H9 (cell line): ENCODE results near the gene ZNF236. TPM values are rescaled to one million over a fixed set of nuclear protein-coding genes. Genes with fewer than 3 reads are reported as not detected.

Experiments used
- DNase-seq: peaks from one replicate; pipeline ENCODE4 v3.0.0-alpha.2; 2017
- H2AFZ ChIP-seq: one replicate; pipeline ENCODE4 v1.6.1; 2013; ENCODE audit warnings: mild to moderate bottlenecking, low read length, control low read depth, moderate library complexity
- H2AK5ac ChIP-seq: 2 replicates; pipeline ENCODE4 v1.6.1; 2013; ENCODE audit warnings: low read length, control low read depth, mixed read lengths; ENCODE audit not compliant: insufficient read length
- H2BK120ac ChIP-seq: one replicate; pipeline ENCODE4 v1.6.1; 2013; ENCODE audit warnings: low read depth, mild to moderate bottlenecking, low read length, control low read depth, inconsistent platforms; ENCODE audit not compliant: poor library complexity, severe bottlenecking
- H2BK12ac ChIP-seq: 2 replicates; pipeline ENCODE4 v1.6.1; 2013; ENCODE audit warnings: low read length, control low read depth, mixed read lengths, low read depth; ENCODE audit not compliant: insufficient read length
- H2BK15ac ChIP-seq: 2 replicates; pipeline ENCODE4 v1.6.1; 2013; ENCODE audit warnings: low read depth, low read length, control low read depth
- H2BK20ac ChIP-seq: one replicate; pipeline ENCODE4 v1.6.1; 2013; ENCODE audit warnings: low read depth, mild to moderate bottlenecking, low read length, control low read depth, inconsistent platforms; ENCODE audit not compliant: poor library complexity, severe bottlenecking
- H2BK5ac ChIP-seq: 2 replicates; pipeline ENCODE4 v1.6.1; 2013; ENCODE audit warnings: low read length, control low read depth, mixed read lengths; ENCODE audit not compliant: insufficient read length
- H3K14ac ChIP-seq: 2 replicates; pipeline ENCODE4 v1.6.1; 2013; ENCODE audit warnings: low read length, control low read depth; ENCODE audit not compliant: insufficient read depth
- H3K18ac ChIP-seq: 2 replicates; pipeline ENCODE4 v1.6.1; 2013; ENCODE audit warnings: low read depth, mild to moderate bottlenecking, mixed read lengths, low read length, control low read depth; ENCODE audit not compliant: insufficient read length
- H3K23ac ChIP-seq: 2 replicates; pipeline ENCODE4 v1.6.1; 2013; ENCODE audit warnings: low read length, control low read depth, mixed read lengths, low read depth; ENCODE audit not compliant: insufficient read length
- H3K23me2 ChIP-seq: 2 replicates; pipeline ENCODE4 v1.6.1; 2013; ENCODE audit warnings: low read depth, mild to moderate bottlenecking, mixed read lengths, low read length, control low read depth; ENCODE audit not compliant: insufficient read length, poor library complexity, severe bottlenecking
- H3K27ac ChIP-seq: 2 replicates; pipeline ENCODE4 v1.5.1; 2013; ENCODE audit warnings: low read length, control low read depth, mixed read lengths, low read depth; ENCODE audit not compliant: insufficient read length
- H3K27me3 ChIP-seq: 2 replicates; pipeline ENCODE4 v1.6.1; 2013; ENCODE audit warnings: low read length, control low read depth, inconsistent platforms; ENCODE audit not compliant: insufficient read depth
- H3K4ac ChIP-seq: 2 replicates; pipeline ENCODE4 v1.6.1; 2013; ENCODE audit warnings: low read depth, mild to moderate bottlenecking, control low read depth, inconsistent platforms, low read length, moderate library complexity
- H3K4me1 ChIP-seq: 2 replicates; pipeline ENCODE4 v1.6.1; 2013; ENCODE audit warnings: low read length, control low read depth, inconsistent platforms; ENCODE audit not compliant: insufficient read depth
- H3K4me2 ChIP-seq: 2 replicates; pipeline ENCODE4 v1.6.1; 2013; ENCODE audit warnings: low read length, control low read depth, mixed read lengths; ENCODE audit not compliant: insufficient read length, insufficient read depth
- H3K56ac ChIP-seq: 2 replicates; pipeline ENCODE4 v1.6.1; 2013; ENCODE audit warnings: low read depth, mild to moderate bottlenecking, mixed read lengths, low read length, control low read depth; ENCODE audit not compliant: insufficient read length
- H3K79me1 ChIP-seq: 2 replicates; pipeline ENCODE4 v1.6.1; 2013; ENCODE audit warnings: low read depth, mild to moderate bottlenecking, moderate library complexity, low read length, control low read depth, inconsistent platforms; ENCODE audit not compliant: insufficient read depth, poor library complexity, severe bottlenecking
- H3K79me2 ChIP-seq: 2 replicates; pipeline ENCODE4 v1.6.1; 2013; ENCODE audit warnings: low read length, control low read depth, inconsistent platforms; ENCODE audit not compliant: insufficient read depth
- H3K9ac ChIP-seq: 2 replicates; pipeline ENCODE4 v1.6.1; 2013; ENCODE audit warnings: low read length, control low read depth, mixed read lengths; ENCODE audit not compliant: insufficient read length; ENCODE audit errors: extremely low read depth
- H3K9me3 ChIP-seq: one replicate; pipeline ENCODE4 v1.6.1; 2013; ENCODE audit warnings: low read depth, low read length, inconsistent platforms; ENCODE audit not compliant: control insufficient read depth
- H3T11ph ChIP-seq: one replicate; pipeline ENCODE4 v1.6.1; 2013; ENCODE audit warnings: mild to moderate bottlenecking, low read length, control low read depth, inconsistent platforms
- H4K20me1 ChIP-seq: one replicate; pipeline ENCODE4 v1.6.1; 2013; ENCODE audit not compliant: control insufficient read depth, insufficient read length, insufficient read depth
- H4K5ac ChIP-seq: 2 replicates; pipeline ENCODE4 v1.6.1; 2013; ENCODE audit warnings: low read depth, mild to moderate bottlenecking, mixed read lengths, low read length, control low read depth; ENCODE audit not compliant: insufficient read length
- H4K8ac ChIP-seq: replicated peaks from 2 replicates; pipeline ENCODE4 v1.6.1; 2013; ENCODE audit warnings: low read length, control low read depth, mixed read lengths, low read depth; ENCODE audit not compliant: insufficient read length
- H4K91ac ChIP-seq: 2 replicates; pipeline ENCODE4 v1.6.1; 2013; ENCODE audit warnings: low read depth, mild to moderate bottlenecking, moderate library complexity, mixed read lengths, low read length, control low read depth; ENCODE audit not compliant: insufficient read length
- H3K27ac Mint-ChIP-seq, 3 experiments: 2 replicates in 2 of 3; 3 replicates in 1 of 3; pipeline ENCODE4 v1.8.0; 2020 to 2021; ENCODE audit warnings: mixed read lengths in 3 of 3, mild to moderate bottlenecking in 1 of 3, moderate library complexity in 1 of 3
- H3K27me3 Mint-ChIP-seq: 2 replicates; pipeline ENCODE4 v1.8.0; 2021; ENCODE audit warnings: low read depth, mild to moderate bottlenecking, moderate library complexity, mixed read lengths
- H3K36me3 Mint-ChIP-seq, 3 experiments: 2 replicates in 2 of 3; 3 replicates in 1 of 3; pipeline ENCODE4 v1.8.0; 2020 to 2021; ENCODE audit warnings: low read depth in 3 of 3, mixed read lengths in 3 of 3; ENCODE audit not compliant: insufficient read depth in 1 of 3
- H3K4me1 Mint-ChIP-seq, 2 experiments: 2 replicates each; pipeline ENCODE4 v1.8.0; 2020; ENCODE audit warnings: mixed read lengths in 2 of 2
- H3K4me3 Mint-ChIP-seq, 2 experiments: 2 replicates in 1 of 2; 3 replicates in 1 of 2; pipeline ENCODE4 v1.8.0; 2020 to 2021; ENCODE audit warnings: mild to moderate bottlenecking in 2 of 2, mixed read lengths in 2 of 2, moderate library complexity in 1 of 2
- H3K9me3 Mint-ChIP-seq, 2 experiments: 2 replicates in 1 of 2; 3 replicates in 1 of 2; pipeline ENCODE4 v1.8.0; 2020; ENCODE audit warnings: mild to moderate bottlenecking in 2 of 2, mixed read lengths in 2 of 2, moderate library complexity in 1 of 2
- CTCF ChIP-seq: fragments of 200-600 bp; sonication (generic); conservative IDR thresholded peaks from 3 replicates; pipeline ENCODE4 v1.8.0; 2021; ENCODE audit warnings: antibody characterized with exemption, mild to moderate bottlenecking
- WGBS: extraction: QIAGEN DNeasy Blood & Tissue Kit; methylation state at CpG from one replicate; pipeline ENCODE4 v1.1.7; 2013; ENCODE audit warnings: missing lambda C conversion rate, low lambda C conversion rate, mixed read lengths; ENCODE audit not compliant: insufficient read length; ENCODE audit errors: extremely low coverage; 5-methylcytosine and 5-hydroxymethylcytosine counted together
- total RNA-seq: library from RNA; stranded (reverse); gene quantifications from 2 replicates; pipeline ENCODE4 v1.2.1, GENCODE V29; 2021

Gene ZNF236
- total RNA-seq, 1 experiment from 2014 or later, result 16.0 TPM

DNA sequence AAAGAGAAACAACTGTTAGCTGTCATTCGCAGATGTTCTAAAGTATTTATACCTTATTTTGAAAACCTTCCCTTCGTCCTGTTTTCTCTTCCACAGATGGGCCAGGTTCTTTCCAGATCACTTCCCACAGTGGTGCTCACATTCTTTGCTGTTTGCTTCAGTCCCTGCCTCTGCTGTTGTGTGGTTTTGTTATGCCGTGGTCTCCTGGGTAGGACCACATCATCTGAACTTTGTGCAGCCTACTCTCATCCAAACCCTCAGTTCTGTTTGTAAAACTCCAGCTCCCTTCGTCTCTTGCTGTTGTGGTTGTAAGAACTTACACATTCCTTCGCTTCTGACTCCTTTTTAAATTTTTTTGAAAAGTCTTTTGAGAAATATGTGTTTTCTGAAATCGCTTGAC lies 38.1 kb downstream of the ZNF236 start:
- Histone ChIP-seq H3K27me3 (no peaks in the 10 kb centered on the region), H3K23me2 (no peaks in the 10 kb centered on the region), H2BK5ac (no peak overlapping the region), H2BK12ac (no peak overlapping the region), H2AFZ (no peak overlapping the region), H3K23ac (no peak overlapping the region), H3K4me1 (no peaks in the 10 kb centered on the region; the same call in 1 of the 2 replicates), H3K56ac (no peak overlapping the region), H4K20me1 (no peaks in the 10 kb centered on the region), H3K4ac (no peak overlapping the region), H4K5ac (no peak overlapping the region), H3K9me3 (no peaks in the 10 kb centered on the region), H4K91ac (no peak overlapping the region), H3K9ac (no peak overlapping the region), H3K79me1 (no peaks in the 10 kb centered on the region), H2BK15ac (no peak overlapping the region), H3K27ac (no peak overlapping the region), H2AK5ac (no peak overlapping the region), H3T11ph (no peak overlapping the region), H2BK20ac (no peak overlapping the region), H3K4me2 (no peak overlapping the region), H3K79me2 (no peaks in the 10 kb centered on the region), H4K8ac (no peak overlapping the region), H3K14ac (no peak overlapping the region), H2BK120ac (no peak overlapping the region), H3K18ac (no peak overlapping the region)
- TF ChIP-seq CTCF, result no peak
- WGBS, result no CpG with 5 or more reads among the region's 6 CpGs
- Mint-ChIP-seq H3K36me3 (peaks cover 0 to 43% (median 33%) of the 10 kb centered on the region in 3 experiments), H3K27ac (no peak overlapping the region; a peak in 1 of 7 replicates), H3K27me3 (no peaks in the 10 kb centered on the region), H3K9me3 (no peaks in the 10 kb centered on the region), H3K4me3 (no peak overlapping the region), H3K4me1 (peaks cover 21 to 22% of the 10 kb centered on the region in 2 experiments)
- DNase-seq, result no peak
